Bronchial epithelial cell (primary cell): ENCODE measurements around the gene VAV1. TPM values are rescaled to one million over a fixed set of nuclear protein-coding genes. Genes with fewer than 3 reads are reported as not detected.

ENCODE experiments used
- DNase-seq: peaks from one replicate; pipeline ENCODE4 v3.0.0-alpha.2; 2010; ENCODE audit warnings: low read depth
- FAIRE-seq: peaks from 2 replicates; lab custom pipeline; 2011; peaks lifted over from hg19 to GRCh38; lab: Jason Lieb, UNC
- H3K27me3 ChIP-seq: 2 replicates; pipeline ENCODE4 v1.5.1; 2011; ENCODE audit warnings: low read length; ENCODE audit not compliant: control insufficient read depth, insufficient read depth
- H3K36me3 ChIP-seq: 2 replicates; pipeline ENCODE4 v1.5.1; 2011; ENCODE audit warnings: low read length; ENCODE audit not compliant: control insufficient read depth, insufficient read depth
- H3K4me3 ChIP-seq: 2 replicates; pipeline ENCODE4 v1.5.1; 2011; ENCODE audit warnings: mild to moderate bottlenecking, low read depth, low read length, control low read depth
- total RNA-seq: library from RNA; depleted of rRNA; stranded (reverse); fragments of >200 nt; gene quantifications from 2 replicates; pipeline ENCODE4 v1.2.1, GENCODE V29; 2014
- TF ChIP-seq, protein P1 (sequence below): IDR thresholded peaks from 2 replicates; pipeline ENCODE4 v1.5.1; 2011; ENCODE audit warnings: mild to moderate bottlenecking, moderate library complexity, low read length, control low read depth, inconsistent platforms; ENCODE audit not compliant: insufficient read depth, severe bottlenecking

Gene VAV1
- total RNA-seq, 1 donor from 2014 or later: 0.53 TPM

DNA sequence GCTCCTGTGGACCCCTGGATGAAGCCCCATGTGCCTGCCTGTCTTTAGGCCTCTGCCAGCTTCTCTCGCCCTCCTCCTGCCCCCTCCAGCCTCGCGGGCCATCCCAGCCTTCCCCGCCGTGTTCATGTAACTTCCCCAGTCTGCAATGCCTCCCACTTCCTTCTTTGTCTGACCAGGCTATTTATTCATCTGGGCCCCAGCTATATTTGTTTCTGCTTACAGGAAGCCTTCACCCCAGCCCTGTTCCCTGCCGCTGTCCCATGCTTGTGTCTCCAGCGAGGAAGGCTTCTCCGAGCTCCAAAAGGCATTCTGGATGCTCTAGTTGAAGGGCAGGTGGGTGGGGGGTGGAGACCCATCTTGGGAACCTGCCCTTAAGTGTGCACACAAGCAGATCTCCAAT is 44.2 kb upstream of the VAV1 start:
- TF ChIP-seq, protein P1, sequence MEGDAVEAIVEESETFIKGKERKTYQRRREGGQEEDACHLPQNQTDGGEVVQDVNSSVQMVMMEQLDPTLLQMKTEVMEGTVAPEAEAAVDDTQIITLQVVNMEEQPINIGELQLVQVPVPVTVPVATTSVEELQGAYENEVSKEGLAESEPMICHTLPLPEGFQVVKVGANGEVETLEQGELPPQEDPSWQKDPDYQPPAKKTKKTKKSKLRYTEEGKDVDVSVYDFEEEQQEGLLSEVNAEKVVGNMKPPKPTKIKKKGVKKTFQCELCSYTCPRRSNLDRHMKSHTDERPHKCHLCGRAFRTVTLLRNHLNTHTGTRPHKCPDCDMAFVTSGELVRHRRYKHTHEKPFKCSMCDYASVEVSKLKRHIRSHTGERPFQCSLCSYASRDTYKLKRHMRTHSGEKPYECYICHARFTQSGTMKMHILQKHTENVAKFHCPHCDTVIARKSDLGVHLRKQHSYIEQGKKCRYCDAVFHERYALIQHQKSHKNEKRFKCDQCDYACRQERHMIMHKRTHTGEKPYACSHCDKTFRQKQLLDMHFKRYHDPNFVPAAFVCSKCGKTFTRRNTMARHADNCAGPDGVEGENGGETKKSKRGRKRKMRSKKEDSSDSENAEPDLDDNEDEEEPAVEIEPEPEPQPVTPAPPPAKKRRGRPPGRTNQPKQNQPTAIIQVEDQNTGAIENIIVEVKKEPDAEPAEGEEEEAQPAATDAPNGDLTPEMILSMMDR: no peak
- H3K27me3 ChIP-seq: no peaks in the 10 kb centered on the region
- peaks cover 14% of the 10 kb centered on the region for H3K36me3 ChIP-seq
- no peak overlapping the region for H3K4me3 ChIP-seq
- FAIRE-seq (no peak), DNase-seq (no peak)

DNA sequence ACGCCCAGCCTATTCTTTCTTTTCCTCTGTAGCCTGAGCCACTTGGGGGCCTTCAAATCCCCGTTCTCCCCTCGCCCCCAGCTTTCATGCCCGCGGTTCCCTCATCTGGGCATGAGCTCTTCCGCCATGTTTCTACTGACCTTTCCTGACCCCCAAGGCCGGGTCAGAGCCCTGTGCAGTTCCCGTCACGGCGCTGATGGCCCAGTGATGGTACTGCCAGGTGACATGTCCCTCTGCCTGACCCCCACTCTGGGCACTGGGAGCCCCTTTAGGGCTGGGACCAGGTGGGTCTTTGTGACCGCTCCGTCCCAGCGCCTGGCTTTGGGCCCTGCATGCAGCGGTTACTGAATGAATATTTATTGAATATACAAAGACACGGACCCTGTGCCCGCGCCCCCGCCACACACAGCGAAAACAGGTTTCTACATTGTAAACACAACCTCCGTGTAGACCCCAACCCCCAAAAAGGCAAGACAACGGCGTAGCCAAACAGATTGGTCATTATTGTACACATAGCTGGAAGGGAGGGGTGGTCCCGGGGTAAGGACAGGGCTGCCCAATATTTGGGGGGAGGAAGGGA is 42.8 kb upstream of the VAV1 start:
- DNase-seq (no peak), FAIRE-seq (no peak)
- Histone ChIP-seq H3K4me3 (peak overlapping the region; percentile 24), H3K36me3 (peaks cover 20% of the 10 kb centered on the region), H3K27me3 (no peaks in the 10 kb centered on the region)
- TF ChIP-seq, protein P1: no peak

DNA sequence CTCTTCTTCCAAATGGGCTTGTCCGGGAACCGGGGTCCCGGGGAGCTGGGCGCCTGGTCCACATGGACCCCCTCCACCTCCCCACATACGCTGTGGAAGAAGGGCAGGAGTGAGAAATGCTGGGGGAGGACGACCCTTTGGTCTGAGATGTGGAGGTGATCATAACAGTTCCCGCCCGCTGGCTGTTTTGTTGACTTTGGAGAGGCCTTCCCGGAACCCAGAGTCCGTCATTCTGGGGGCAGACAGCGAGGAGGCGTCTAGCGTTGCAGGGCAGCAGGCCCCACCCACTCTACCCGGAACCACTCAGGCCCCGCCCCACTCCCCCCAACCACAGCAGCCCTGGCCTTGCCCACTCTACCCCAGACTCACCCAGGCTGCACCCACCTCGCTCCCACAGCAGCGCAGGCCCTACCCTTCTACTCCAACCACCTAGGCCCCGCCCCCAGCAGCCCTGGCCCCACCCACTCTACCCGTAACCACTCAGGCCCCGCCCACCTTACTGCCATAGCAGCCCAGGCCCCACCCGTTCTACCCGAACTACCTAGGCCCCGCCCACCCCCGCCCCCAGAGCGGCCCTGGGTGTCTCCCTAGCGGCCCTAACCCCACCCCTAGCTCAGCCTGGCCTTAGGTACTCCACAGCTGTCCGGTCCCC is 42.2 kb upstream of the VAV1 start:
- H3K27me3 ChIP-seq: no peaks in the 10 kb centered on the region
- FAIRE-seq (no peak), DNase-seq (peak; percentile 52)
- TF ChIP-seq, protein P1: no peak
- peaks cover 20% of the 10 kb centered on the region for H3K36me3 ChIP-seq
- H3K4me3 ChIP-seq: peak overlapping the region; percentile 24

DNA sequence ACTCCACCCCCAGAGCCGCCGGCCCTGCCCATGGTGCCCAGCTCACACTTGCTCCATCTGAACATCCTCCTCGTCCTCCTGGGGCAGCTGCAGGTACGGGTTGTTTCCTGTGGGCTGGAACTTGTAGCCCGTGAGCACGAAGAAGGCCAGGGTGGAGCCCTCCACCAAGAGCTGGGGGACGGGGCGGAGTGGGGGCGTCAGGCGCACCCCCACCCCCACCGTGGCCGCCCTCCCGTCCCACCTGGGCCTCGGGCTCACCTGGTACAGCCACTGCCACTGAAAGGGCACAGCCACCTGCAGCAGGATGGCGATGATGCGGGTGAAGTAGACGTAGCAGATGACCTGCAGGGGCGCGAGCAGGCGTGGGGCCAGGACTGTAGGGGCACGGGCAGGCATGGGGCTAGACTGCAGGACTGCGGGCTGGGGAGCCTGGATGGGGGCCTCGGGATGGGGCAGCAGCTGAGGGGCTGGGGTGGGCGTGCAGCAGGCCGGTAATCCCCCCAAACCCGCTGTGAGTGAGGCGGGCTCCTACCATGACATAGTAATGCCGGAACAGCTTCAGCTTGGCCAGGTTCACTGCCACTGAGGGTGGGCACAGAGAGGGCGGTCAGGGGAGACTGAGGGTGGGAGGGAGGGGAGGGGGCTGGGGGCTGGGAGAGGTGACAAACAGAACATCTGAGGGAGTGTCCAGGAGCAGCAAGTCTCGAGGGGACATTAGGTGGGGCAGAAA is 41.4 kb upstream of the VAV1 start:
- H3K36me3 ChIP-seq: peaks cover 20% of the 10 kb centered on the region
- H3K4me3 ChIP-seq: no peak overlapping the region
- DNase-seq: no peak
- TF ChIP-seq, protein P1: no peak
- no peaks in the 10 kb centered on the region for H3K27me3 ChIP-seq
- FAIRE-seq: no peak

DNA sequence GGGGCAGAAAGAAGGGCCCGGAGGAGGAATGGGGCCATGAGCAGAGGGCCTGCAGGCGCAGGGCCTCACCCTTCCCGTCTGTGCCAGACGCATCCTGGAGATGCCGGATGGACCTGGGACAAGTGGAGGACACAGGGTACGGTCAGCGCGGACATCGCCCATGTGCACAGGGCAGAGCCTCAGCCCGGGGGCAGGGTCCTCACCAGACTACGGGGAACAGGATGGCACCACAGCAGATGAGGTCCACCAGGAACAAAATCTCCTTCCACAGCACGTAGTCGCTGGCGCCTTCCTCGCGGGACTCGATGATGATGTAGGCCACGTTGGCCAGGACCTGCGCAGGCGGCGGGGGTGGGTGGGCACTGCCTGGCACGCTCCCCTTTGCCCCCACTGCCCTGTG is 40.7 kb upstream of the VAV1 start:
- Histone ChIP-seq H3K27me3 (no peaks in the 10 kb centered on the region), H3K36me3 (peaks cover 20% of the 10 kb centered on the region), H3K4me3 (no peak overlapping the region)
- TF ChIP-seq, protein P1: no peak
- DNase-seq: no peak
- no peak for FAIRE-seq
